Colonic mucosa (tissue), 4 donors: ENCODE results near the gene FAM227B. TPM values are rescaled to one million over a fixed set of nuclear protein-coding genes. Genes with fewer than 3 reads are reported as not detected.

Source experiments
- DNase-seq: peaks from one replicate; pipeline ENCODE4 v3.0.0-alpha.2; 2020
- H3K27ac ChIP-seq: fragments of 200-600 bp; one replicate; pipeline ENCODE4 v1.8.0; 2021
- H3K27me3 ChIP-seq: fragments of 200-600 bp; one replicate; pipeline ENCODE4 v1.8.0; 2021
- H3K36me3 ChIP-seq: fragments of 200-600 bp; one replicate; pipeline ENCODE4 v1.8.0; 2021
- H3K4me1 ChIP-seq: fragments of 200-600 bp; one replicate; pipeline ENCODE4 v1.8.0; 2021; ENCODE audit warnings: mild to moderate bottlenecking
- H3K4me3 ChIP-seq: fragments of 200-600 bp; one replicate; pipeline ENCODE4 v1.8.0; 2021
- H3K9ac ChIP-seq, 2 donors: one replicate each; pipeline ENCODE4 v1.7.0; 2013; ENCODE audit warnings: control low read depth in 2 of 2, low read depth in 2 of 2, low read length in 2 of 2
- H3K9me3 ChIP-seq: fragments of 200-600 bp; one replicate; pipeline ENCODE4 v1.8.0; 2021
- intact Hi-C: fragments of 100-400 bp; cut with DNase I; formaldehyde crosslinking; loops from one replicate; pipeline ENCODE4 v1.14.1; 2022
- total RNA-seq, 2 donors: library from RNA; stranded (reverse); fragmentation: NEBNext Ultra II Directional in 1 of 2; extraction: Animal tissue kit (Norgen Biotek cat#: 25700) in 1 of 2; gene quantifications; one replicate each; pipeline ENCODE4 v1.2.1, GENCODE V29; 2021
- TF ChIP-seq, protein P1 (sequence below): fragments of 200-600 bp; IDR thresholded peaks from one replicate; pipeline ENCODE4 v1.8.0; 2022; ENCODE audit warnings: antibody characterized with exemption, mild to moderate bottlenecking
- donor health status: healthy.
- donor health status: DM: no; HTN: no; CAD: no.
- donor health status: DM: no; HTN: no; CAD: no.

Gene FAM227B
- total RNA-seq, 2 donors from 2014 or later: 1.0 to 2.3 TPM

DNA sequence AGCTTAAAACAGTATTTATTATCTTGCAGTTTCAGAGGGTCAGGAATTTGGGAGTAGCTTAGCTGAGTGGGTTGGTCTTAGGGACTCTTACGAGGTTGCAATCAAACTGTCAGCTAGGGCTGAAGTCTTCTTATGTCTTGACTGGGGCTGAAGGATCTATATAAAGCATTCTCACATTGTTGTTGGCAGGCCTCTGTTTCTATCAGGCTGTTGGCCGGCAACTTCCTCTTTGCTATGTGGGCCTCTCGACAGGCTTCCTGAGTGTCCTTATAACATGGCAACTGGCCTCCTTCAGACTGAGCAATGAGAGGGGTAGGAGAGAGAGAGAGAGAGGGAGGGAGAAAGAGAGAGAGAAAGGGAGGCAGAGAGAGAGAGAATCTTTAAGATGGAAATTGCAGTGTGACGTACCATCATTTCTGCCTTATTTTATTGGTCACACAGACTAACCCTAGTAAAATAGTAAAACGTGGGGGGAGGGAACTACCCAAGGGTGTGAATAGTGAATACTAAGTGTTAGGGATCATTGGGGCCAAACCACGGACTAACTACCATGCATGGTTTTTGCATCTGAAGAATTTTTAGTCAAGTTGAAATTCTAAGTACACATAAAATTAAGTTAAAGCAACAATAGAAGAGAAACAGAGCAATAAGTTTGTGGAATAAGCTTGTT is 181.5 kb downstream of the FAM227B start:
- H3K4me1 ChIP-seq: no peaks in the 10 kb centered on the region
- H3K9me3 ChIP-seq: no peaks in the 10 kb centered on the region
- peak overlapping the region in 1 of 2 donors; percentile 19 for H3K9ac ChIP-seq
- no peaks in the 10 kb centered on the region for H3K36me3 ChIP-seq
- H3K27ac ChIP-seq: no peak overlapping the region
- no peak overlapping the region for H3K4me3 ChIP-seq
- TF ChIP-seq, protein P1, sequence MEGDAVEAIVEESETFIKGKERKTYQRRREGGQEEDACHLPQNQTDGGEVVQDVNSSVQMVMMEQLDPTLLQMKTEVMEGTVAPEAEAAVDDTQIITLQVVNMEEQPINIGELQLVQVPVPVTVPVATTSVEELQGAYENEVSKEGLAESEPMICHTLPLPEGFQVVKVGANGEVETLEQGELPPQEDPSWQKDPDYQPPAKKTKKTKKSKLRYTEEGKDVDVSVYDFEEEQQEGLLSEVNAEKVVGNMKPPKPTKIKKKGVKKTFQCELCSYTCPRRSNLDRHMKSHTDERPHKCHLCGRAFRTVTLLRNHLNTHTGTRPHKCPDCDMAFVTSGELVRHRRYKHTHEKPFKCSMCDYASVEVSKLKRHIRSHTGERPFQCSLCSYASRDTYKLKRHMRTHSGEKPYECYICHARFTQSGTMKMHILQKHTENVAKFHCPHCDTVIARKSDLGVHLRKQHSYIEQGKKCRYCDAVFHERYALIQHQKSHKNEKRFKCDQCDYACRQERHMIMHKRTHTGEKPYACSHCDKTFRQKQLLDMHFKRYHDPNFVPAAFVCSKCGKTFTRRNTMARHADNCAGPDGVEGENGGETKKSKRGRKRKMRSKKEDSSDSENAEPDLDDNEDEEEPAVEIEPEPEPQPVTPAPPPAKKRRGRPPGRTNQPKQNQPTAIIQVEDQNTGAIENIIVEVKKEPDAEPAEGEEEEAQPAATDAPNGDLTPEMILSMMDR: no peak
- intact Hi-C loops: no loop called here
- DNase-seq: no peak
- no peaks in the 10 kb centered on the region for H3K27me3 ChIP-seq

DNA sequence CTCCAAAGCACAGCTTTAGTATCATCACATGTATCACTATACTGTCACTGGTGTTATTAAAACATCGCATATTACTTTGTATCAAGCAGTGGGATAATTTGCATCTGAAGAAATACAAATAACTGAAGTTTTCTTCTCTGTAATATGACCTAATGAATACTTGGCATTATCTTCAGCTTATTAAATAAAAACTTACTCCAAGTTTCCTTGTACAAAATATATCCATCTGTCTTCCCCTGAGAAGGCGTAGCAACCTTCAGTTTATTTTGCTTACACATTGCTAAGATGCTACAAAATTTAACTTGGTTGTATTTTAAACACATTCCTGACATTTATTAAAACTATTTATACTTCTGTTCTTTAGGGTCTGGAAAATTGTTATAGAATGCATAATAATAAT is 183.9 kb downstream of the FAM227B start:
- Histone ChIP-seq H3K4me3 (no peak overlapping the region), H3K4me1 (no peaks in the 10 kb centered on the region), H3K9me3 (no peaks in the 10 kb centered on the region), H3K36me3 (no peaks in the 10 kb centered on the region), H3K27me3 (no peaks in the 10 kb centered on the region), H3K27ac (no peak overlapping the region), H3K9ac (no peak overlapping the region)
- DNase-seq: no peak
- intact Hi-C loops: no loop called here
- TF ChIP-seq, protein P1: no peak

DNA sequence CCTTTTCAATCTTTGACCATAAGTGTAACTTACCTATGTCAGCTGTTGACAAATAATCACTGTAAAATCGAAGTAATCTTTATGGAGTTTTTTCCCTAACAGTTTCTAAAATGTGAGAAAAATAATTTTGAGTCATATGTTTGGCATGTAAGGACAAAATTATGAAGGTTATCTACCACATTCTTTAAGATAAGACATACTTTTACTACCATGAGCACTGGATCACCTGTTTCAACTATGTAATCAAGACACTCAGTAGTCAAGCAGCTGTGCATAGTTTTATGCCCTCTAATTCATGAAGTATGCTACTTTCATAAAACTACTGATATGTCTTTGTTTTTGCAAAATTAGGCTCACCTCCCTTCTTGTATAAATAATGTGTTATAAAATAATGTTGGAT is 185.4 kb downstream of the FAM227B start:
- no peak overlapping the region for H3K27ac ChIP-seq
- H3K27me3 ChIP-seq: no peaks in the 10 kb centered on the region
- DNase-seq: no peak
- intact Hi-C loops: no loop called here
- H3K9me3 ChIP-seq: no peaks in the 10 kb centered on the region
- TF ChIP-seq, protein P1: no peak
- no peak overlapping the region for H3K9ac ChIP-seq
- no peaks in the 10 kb centered on the region for H3K4me1 ChIP-seq
- H3K36me3 ChIP-seq: no peaks in the 10 kb centered on the region
- H3K4me3 ChIP-seq: no peak overlapping the region

DNA sequence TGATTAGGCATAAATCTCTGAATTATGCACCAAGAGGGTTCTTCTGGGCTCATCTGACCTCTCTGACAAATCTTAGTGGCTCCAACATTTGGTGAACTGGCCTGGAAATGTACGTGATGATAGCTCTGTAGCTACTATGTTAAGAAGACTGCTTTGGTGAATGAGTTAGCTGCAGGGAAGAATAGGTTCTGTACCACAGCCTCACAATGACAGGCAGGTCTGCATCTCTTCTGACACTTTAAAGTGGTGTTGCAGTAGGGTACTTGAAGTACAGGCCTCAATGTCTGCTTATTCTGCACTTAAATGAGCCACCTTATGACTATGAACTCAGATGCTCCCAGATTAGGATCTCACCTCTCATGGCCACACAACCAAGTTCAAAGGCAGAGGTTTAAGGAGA is 190.6 kb downstream of the FAM227B start:
- TF ChIP-seq, protein P1: no peak
- Histone ChIP-seq H3K4me1 (no peaks in the 10 kb centered on the region), H3K9me3 (no peaks in the 10 kb centered on the region), H3K4me3 (no peak overlapping the region), H3K27ac (no peak overlapping the region), H3K27me3 (no peaks in the 10 kb centered on the region), H3K36me3 (no peaks in the 10 kb centered on the region), H3K9ac (no peak overlapping the region)
- no peak for DNase-seq
- intact Hi-C loops: no loop called here

DNA sequence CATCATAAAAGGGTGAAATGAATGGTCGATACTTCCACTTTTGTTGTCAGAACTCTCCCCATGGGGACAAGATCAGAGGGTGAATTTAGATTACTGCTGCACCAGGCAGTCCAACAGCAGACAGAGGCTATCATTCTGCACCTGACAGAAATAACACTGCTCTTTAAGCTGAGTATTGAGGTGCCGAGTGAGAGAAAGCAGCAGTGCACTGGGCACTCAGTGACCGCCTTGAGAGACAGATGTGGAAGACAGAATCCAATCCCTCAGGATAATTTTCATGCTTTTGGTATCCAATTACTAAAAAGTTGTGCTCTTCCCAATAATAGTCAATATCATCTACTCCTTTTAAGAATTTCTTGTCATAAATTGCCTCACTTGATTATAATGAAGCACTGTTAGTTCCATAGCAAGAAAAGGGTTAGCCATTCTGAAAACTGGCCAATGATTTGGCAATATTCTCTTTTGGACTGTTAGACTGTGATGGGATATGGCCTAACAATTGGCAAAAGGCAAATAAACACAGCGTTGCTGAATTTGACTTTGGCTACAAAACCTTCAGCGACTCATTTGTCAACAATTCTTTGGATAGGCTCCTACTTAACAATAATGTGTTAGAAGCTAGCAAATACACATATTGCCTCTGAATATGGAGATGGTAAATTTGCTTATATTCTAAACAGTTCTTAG is 192.1 kb downstream of the FAM227B start:
- intact Hi-C loops: loop anchor here (10.0 kb wide), 2 partner anchors 426 to 716 kb away; no protein-coding TSS in a partner anchor
- Histone ChIP-seq H3K27me3 (no peaks in the 10 kb centered on the region), H3K9ac (no peak overlapping the region), H3K9me3 (no peaks in the 10 kb centered on the region), H3K27ac (peak overlapping the region; percentile 17), H3K4me1 (no peaks in the 10 kb centered on the region), H3K36me3 (no peaks in the 10 kb centered on the region), H3K4me3 (peak overlapping the region; percentile 6)
- TF ChIP-seq, protein P1: no peak
- no peak for DNase-seq
